ENCODE measurements around the gene PPP1R2.

- TF ChIP-seq CTCF (IDR thresholded peaks at IDR 0.05 in 2 of 3, conservative IDR thresholded peaks at IDR 0.05 in 1 of 3; ENCODE audit: borderline replicate concordance in 1 of 3, insufficient read depth in 1 of 3, low read depth in 2 of 3, low read length in 2 of 3) (peak; percentile 35 to 96 (median 82); a peak in 5 of 6 replicates), MAX (IDR thresholded peaks at IDR 0.05) (no peak), POLR2AphosphoS5 (IDR thresholded peaks at IDR 0.05; ENCODE audit: low read depth, low read length) (no peak), SIN3A (IDR thresholded peaks at IDR 0.05; ENCODE audit: low read depth) (no peak), RAD21 (IDR thresholded peaks at IDR 0.05; ENCODE audit: low read depth) (peak; percentile 93), EZH2 (IDR thresholded peaks at IDR 0.05) (no peak), CEBPB (IDR thresholded peaks at IDR 0.05; ENCODE audit: low read depth) (no peak)
Observed at GRCh38 chr3:195522254-195523023, 20.7 kb downstream of the PPP1R2 start.

All from HCT116 (cell line).